SK-N-SH (cell line): Measurements from ENCODE around the gene KCTD15. TPM values are rescaled to one million over a fixed set of nuclear protein-coding genes. Genes with fewer than 3 reads are reported as not detected.

ENCODE experiments used
- CTCF ChIA-PET: fragments of 300-600, 350-600 bp; formaldehyde crosslinking; extraction: SDS; loops from one replicate; lab custom pipeline; 2021; lab: Yijun Ruan, JAX
- POLR2A ChIA-PET: fragments of 350-600 bp; sonication (Branson Sonifier 250); formaldehyde crosslinking; extraction: SDS; loops from one replicate; lab custom pipeline; 2020; ENCODE audit warnings: antibody characterized with exemption, inconsistent platforms; lab: Yijun Ruan, JAX
- DNase-seq: peaks from one replicate; pipeline ENCODE4 v3.0.0; 2012
- H2AFZ ChIP-seq: fragments of 200-600 bp; sonication (generic); 2 replicates; pipeline ENCODE4 v1.8.1; 2016; ENCODE audit warnings: antibody characterized with exemption, mild to moderate bottlenecking, low read depth
- H3F3A ChIP-seq: fragments of 200-600 bp; sonication (generic); replicated peaks from 2 replicates; pipeline ENCODE3; 2016; ENCODE audit warnings: antibody characterized with exemption, mild to moderate bottlenecking; ENCODE audit not compliant: insufficient read depth
- H3K27ac ChIP-seq, 2 experiments: fragments of 200-500 bp in 1 of 2; fragments of 200-600 bp in 1 of 2; sonication (Bioruptor generic) in 1 of 2; sonication (generic), shearing (Covaris generic) in 1 of 2; 2 replicates each; pipeline versions ENCODE4 v1.5.1 to v1.6.1; 2014 to 2016; ENCODE audit warnings: low read depth in 2 of 2, inconsistent platforms in 1 of 2, low read length in 1 of 2, mild to moderate bottlenecking in 1 of 2, mixed read lengths in 1 of 2
- H3K27me3 ChIP-seq: fragments of 200-600 bp; sonication (generic), shearing (Covaris generic); 2 replicates; pipeline ENCODE4 v1.6.1; 2016; ENCODE audit warnings: mixed run types; ENCODE audit not compliant: insufficient read depth
- H3K36me3 ChIP-seq, 2 experiments: fragments of 200-500 bp in 1 of 2; fragments of 200-600 bp in 1 of 2; sonication (Bioruptor generic) in 1 of 2; sonication (generic) in 1 of 2; replicated peaks in 1 of 2; 2 replicates each; pipeline versions ENCODE3 to v1.5.1; 2014 to 2016; ENCODE audit warnings: low read length in 1 of 2, mild to moderate bottlenecking in 1 of 2; ENCODE audit not compliant: insufficient read depth in 2 of 2, control insufficient read depth in 1 of 2
- H3K4me1 ChIP-seq, 2 experiments: fragments of 200-500 bp in 1 of 2; fragments of 200-600 bp in 1 of 2; sonication (Bioruptor generic) in 1 of 2; sonication (generic), shearing (Covaris generic) in 1 of 2; 2 replicates each; pipeline versions ENCODE4 v1.5.1 to v1.6.1; 2014 to 2016; ENCODE audit warnings: low read depth in 1 of 2, low read length in 1 of 2, mixed run types in 1 of 2; ENCODE audit not compliant: insufficient read depth in 2 of 2, control insufficient read depth in 1 of 2
- H3K4me2 ChIP-seq: fragments of 200-600 bp; sonication (generic), shearing (Covaris generic); 2 replicates; pipeline ENCODE4 v1.6.1; 2017; ENCODE audit warnings: mixed run types
- H3K4me3 ChIP-seq, 2 experiments: fragments of 200-500 bp in 1 of 2; fragments of 200-600 bp in 1 of 2; sonication (Bioruptor generic) in 1 of 2; sonication (generic), shearing (Covaris generic) in 1 of 2; 2 replicates each; pipeline versions ENCODE4 v1.5.1 to v1.8.1; 2014 to 2016; ENCODE audit warnings: low read depth in 2 of 2, inconsistent platforms in 1 of 2, low read length in 1 of 2, mild to moderate bottlenecking in 1 of 2, mixed read lengths in 1 of 2, moderate library complexity in 1 of 2
- H3K79me2 ChIP-seq: fragments of 200-600 bp; sonication (generic); 2 replicates; pipeline ENCODE4 v1.8.1; 2017; ENCODE audit warnings: mild to moderate bottlenecking; ENCODE audit not compliant: insufficient read depth
- H3K9ac ChIP-seq: fragments of 200-600 bp; sonication (generic); 2 replicates; pipeline ENCODE4 v1.6.1; 2017; ENCODE audit warnings: mixed run types
- H3K9me2 ChIP-seq: fragments of 200-600 bp; sonication (generic); 2 replicates; pipeline ENCODE4 v1.6.1; 2017; ENCODE audit warnings: mixed run types
- H3K9me3 ChIP-seq: fragments of 200-600 bp; sonication (generic); 2 replicates; pipeline ENCODE4 v1.6.1; 2017; ENCODE audit warnings: mixed run types, mild to moderate bottlenecking, moderate library complexity
- H4K20me1 ChIP-seq: fragments of 200-600 bp; sonication (generic); 2 replicates; pipeline ENCODE4 v1.6.1; 2017; ENCODE audit warnings: mild to moderate bottlenecking, mixed run types; ENCODE audit not compliant: insufficient read depth
- CHD2 ChIP-seq: fragments of 150-350 bp; IDR thresholded peaks from 2 replicates; pipeline ENCODE4 v1.6.1; 2018; ENCODE audit warnings: low read length; ENCODE audit not compliant: partially characterized antibody
- ELF1 ChIP-seq: IDR thresholded peaks from 2 replicates; pipeline ENCODE4 v1.4.0; 2012
- EP300 ChIP-seq, 2 experiments: IDR thresholded peaks; 2 replicates each; pipeline versions ENCODE4 v1.4.0 to v1.6.1; 2012; ENCODE audit warnings: borderline replicate concordance in 1 of 2, low read depth in 1 of 2, low read length in 1 of 2
- JUND ChIP-seq: IDR thresholded peaks from 2 replicates; pipeline ENCODE4 v1.4.0; 2012
- MAX ChIP-seq: IDR thresholded peaks from 2 replicates; pipeline ENCODE4 v1.4.0; 2012; ENCODE audit warnings: low read depth
- MEF2A ChIP-seq: IDR thresholded peaks from 2 replicates; pipeline ENCODE4 v1.4.0; 2012; ENCODE audit warnings: low read depth, borderline replicate concordance
- MXI1 ChIP-seq: IDR thresholded peaks from 2 replicates; pipeline ENCODE4 v1.6.1; 2012; ENCODE audit warnings: mild to moderate bottlenecking, low read depth, low read length, improper control_type of control experiment
- PBX3 ChIP-seq: IDR thresholded peaks from 2 replicates; pipeline ENCODE4; 2012
- RCOR1 ChIP-seq: fragments of 150-350 bp; IDR thresholded peaks from 2 replicates; pipeline ENCODE4 v1.6.1; 2017; ENCODE audit warnings: antibody characterized with exemption, low read length
- RXRA ChIP-seq: IDR thresholded peaks from 2 replicates; pipeline ENCODE4 v1.4.0; 2012; ENCODE audit warnings: low read depth, mild to moderate bottlenecking, borderline replicate concordance
- TCF12 ChIP-seq: IDR thresholded peaks from 2 replicates; pipeline ENCODE4 v1.4.0; 2012
- ZBTB33 ChIP-seq: IDR thresholded peaks from 2 replicates; pipeline ENCODE4 v1.4.0; 2012; ENCODE audit warnings: low read depth, borderline replicate concordance
- WGBS: methylation state at CpG from one replicate; pipeline ENCODE4 v1.1.6; 2017; ENCODE audit warnings: low lambda C conversion rate; 5-methylcytosine and 5-hydroxymethylcytosine counted together
- polyA plus RNA-seq, 3 experiments: library from polyadenylated mRNA; depleted of rRNA; stranded (reverse); fragments of >200 nt; gene quantifications; 2 replicates each; pipeline ENCODE4 v1.2.3, GENCODE V29; 2012
- TF ChIP-seq, protein P1 (sequence below): fragments of 150-350 bp; IDR thresholded peaks from 2 replicates; pipeline ENCODE4 v1.6.1; 2016; ENCODE audit warnings: mild to moderate bottlenecking, low read depth, low read length

Gene KCTD15
- polyA plus RNA-seq, 1 of the 3 experiments (the other 2 are of a cell fraction) = 15.5 TPM

GRCh38 chr19:33819880-33820781, 23.5 kb downstream of the KCTD15 start:
- H3K79me2 ChIP-seq = no peaks in the 10 kb centered on the region
- no peak overlapping the region for H3K4me2 ChIP-seq
- no peak for TF ChIP-seq JUND
- no peak for TF ChIP-seq RXRA
- TF ChIP-seq EP300 (IDR thresholded peaks at IDR 0.05; ENCODE audit: borderline replicate concordance in 1 of 2, low read depth in 1 of 2, low read length in 1 of 2) = no peak
- no peak for TF ChIP-seq CHD2
- no peak for TF ChIP-seq MAX
- no peak for TF ChIP-seq MEF2A
- TF ChIP-seq MXI1 = no peak
- TF ChIP-seq, protein P1, sequence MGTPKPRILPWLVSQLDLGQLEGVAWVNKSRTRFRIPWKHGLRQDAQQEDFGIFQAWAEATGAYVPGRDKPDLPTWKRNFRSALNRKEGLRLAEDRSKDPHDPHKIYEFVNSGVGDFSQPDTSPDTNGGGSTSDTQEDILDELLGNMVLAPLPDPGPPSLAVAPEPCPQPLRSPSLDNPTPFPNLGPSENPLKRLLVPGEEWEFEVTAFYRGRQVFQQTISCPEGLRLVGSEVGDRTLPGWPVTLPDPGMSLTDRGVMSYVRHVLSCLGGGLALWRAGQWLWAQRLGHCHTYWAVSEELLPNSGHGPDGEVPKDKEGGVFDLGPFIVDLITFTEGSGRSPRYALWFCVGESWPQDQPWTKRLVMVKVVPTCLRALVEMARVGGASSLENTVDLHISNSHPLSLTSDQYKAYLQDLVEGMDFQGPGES = no peak
- no peak for TF ChIP-seq ZBTB33
- no peak for TF ChIP-seq ELF1
- no peak for TF ChIP-seq PBX3
- TF ChIP-seq RCOR1 = no peak
- TF ChIP-seq TCF12 = no peak
- whole genome bisulfite sequencing = 78% methylated on average over 12 of the region's 61 CpGs
- no peak overlapping the region for H3K9ac ChIP-seq
- ChIA-PET CTCF (interaction anchor here (0.8 to 2.8 kb wide), 5 partner anchors 25 to 222 kb away, joined by 3 to 7 read pairs (median 3); no protein-coding TSS in a partner anchor), POLR2A (interaction anchor here (0.6 to 1.1 kb wide), 2 partner anchors 8 to 21 kb away, joined by 4 read pairs; no protein-coding TSS in a partner anchor)
- H3K4me1 ChIP-seq = peaks cover 0 to 9% of the 10 kb centered on the region in 2 experiments; a peak in 2 of 4 replicates
- no peaks in the 10 kb centered on the region for H3K9me3 ChIP-seq
- H3K9me2 ChIP-seq = no peaks in the 10 kb centered on the region
- DNase-seq = peak; percentile 36
- H3F3A ChIP-seq = peaks cover under 1% of the 10 kb centered on the region
- H3K4me3 ChIP-seq = no peak overlapping the region
- no peaks in the 10 kb centered on the region for H3K36me3 ChIP-seq
- no peaks in the 10 kb centered on the region for H3K27me3 ChIP-seq
- no peak overlapping the region for H3K27ac ChIP-seq
- H2AFZ ChIP-seq = no peak overlapping the region
- H4K20me1 ChIP-seq = no peaks in the 10 kb centered on the region
